ENCODE measurements around the gene FOXK1. TPM values are rescaled to one million over a fixed set of nuclear protein-coding genes. Genes with fewer than 3 reads are reported as not detected.

FOXK1 gene
- total RNA-seq, 1 donor from 2014 or later, result 41.7 TPM

DNA sequence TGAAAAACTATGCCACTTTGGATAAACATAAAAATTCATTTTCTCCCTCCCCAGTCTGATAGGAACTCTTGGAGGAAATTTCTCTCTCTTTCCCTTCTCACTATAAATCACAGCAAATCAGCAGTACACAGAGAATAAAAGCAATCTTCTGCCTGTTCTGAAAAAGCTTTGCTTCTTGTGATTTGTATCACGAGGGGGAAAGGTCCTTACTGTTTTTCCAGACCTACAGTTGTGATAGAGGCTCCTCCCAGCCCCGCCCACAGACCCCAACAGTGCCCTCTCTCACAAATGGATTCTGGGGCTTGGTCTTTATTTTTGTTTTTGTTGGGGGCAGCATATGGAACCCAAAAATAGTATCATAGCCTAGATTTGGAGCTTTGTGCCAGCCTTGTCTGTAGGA is 12.2 kb downstream of the FOXK1 start:
- Mint-ChIP-seq H3K4me3 (ENCODE audit: unreplicated experiment) (no peak overlapping the region), H3K27ac (ENCODE audit: unreplicated experiment) (no peak overlapping the region), H3K27me3 (ENCODE audit: unreplicated experiment) (no peaks in the 10 kb centered on the region), H3K36me3 (ENCODE audit: unreplicated experiment) (no peaks in the 10 kb centered on the region), H3K4me1 (ENCODE audit: low read depth, unreplicated experiment) (peaks cover 17% of the 10 kb centered on the region), H3K9me3 (ENCODE audit: unreplicated experiment) (peaks cover 3% of the 10 kb centered on the region)
- TF ChIP-seq, protein P1, sequence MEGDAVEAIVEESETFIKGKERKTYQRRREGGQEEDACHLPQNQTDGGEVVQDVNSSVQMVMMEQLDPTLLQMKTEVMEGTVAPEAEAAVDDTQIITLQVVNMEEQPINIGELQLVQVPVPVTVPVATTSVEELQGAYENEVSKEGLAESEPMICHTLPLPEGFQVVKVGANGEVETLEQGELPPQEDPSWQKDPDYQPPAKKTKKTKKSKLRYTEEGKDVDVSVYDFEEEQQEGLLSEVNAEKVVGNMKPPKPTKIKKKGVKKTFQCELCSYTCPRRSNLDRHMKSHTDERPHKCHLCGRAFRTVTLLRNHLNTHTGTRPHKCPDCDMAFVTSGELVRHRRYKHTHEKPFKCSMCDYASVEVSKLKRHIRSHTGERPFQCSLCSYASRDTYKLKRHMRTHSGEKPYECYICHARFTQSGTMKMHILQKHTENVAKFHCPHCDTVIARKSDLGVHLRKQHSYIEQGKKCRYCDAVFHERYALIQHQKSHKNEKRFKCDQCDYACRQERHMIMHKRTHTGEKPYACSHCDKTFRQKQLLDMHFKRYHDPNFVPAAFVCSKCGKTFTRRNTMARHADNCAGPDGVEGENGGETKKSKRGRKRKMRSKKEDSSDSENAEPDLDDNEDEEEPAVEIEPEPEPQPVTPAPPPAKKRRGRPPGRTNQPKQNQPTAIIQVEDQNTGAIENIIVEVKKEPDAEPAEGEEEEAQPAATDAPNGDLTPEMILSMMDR (IDR thresholded peaks at IDR 0.05; ENCODE audit: partially characterized antibody, unreplicated experiment), result no peak
- no peak for DNase-seq

DNA sequence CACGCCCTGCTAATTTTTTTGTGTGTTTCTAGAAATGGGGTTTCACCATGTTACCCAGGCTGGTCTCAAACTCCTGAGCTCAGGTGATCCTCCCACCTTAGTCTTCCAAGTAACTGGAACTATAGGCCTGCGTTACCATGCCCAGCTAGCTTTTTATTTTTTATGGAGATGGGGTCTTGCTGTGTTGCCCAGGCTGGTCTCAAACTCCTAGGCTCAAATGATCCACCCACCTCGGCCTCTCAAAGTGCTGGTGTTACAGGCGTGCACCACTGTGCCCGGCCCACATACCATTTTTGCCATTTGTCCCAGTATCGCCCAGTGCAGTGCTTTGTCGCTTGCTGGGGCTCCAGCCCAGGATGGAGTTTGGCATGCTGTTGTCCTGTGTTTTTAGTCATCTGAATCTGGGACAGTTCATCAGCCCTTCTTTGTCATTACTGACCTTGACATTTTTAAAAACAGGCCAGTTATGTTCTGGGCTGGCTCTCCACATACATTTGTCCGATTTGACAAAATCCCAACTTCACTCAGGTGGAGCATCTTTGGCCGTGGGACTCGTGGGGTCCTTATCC is 16.7 kb downstream of the FOXK1 start:
- no peak for DNase-seq
- peaks cover 3% of the 10 kb centered on the region for H3K9me3 Mint-ChIP-seq (ENCODE audit: unreplicated experiment)
- TF ChIP-seq, protein P1 (IDR thresholded peaks at IDR 0.05; ENCODE audit: partially characterized antibody, unreplicated experiment), result no peak
- no peaks in the 10 kb centered on the region for H3K36me3 Mint-ChIP-seq (ENCODE audit: unreplicated experiment)
- no peak overlapping the region for H3K27ac Mint-ChIP-seq (ENCODE audit: unreplicated experiment)
- H3K4me1 Mint-ChIP-seq (ENCODE audit: low read depth, unreplicated experiment), result peaks cover 24% of the 10 kb centered on the region
- no peak overlapping the region for H3K4me3 Mint-ChIP-seq (ENCODE audit: unreplicated experiment)
- peaks cover 2% of the 10 kb centered on the region for H3K27me3 Mint-ChIP-seq (ENCODE audit: unreplicated experiment)

DNA sequence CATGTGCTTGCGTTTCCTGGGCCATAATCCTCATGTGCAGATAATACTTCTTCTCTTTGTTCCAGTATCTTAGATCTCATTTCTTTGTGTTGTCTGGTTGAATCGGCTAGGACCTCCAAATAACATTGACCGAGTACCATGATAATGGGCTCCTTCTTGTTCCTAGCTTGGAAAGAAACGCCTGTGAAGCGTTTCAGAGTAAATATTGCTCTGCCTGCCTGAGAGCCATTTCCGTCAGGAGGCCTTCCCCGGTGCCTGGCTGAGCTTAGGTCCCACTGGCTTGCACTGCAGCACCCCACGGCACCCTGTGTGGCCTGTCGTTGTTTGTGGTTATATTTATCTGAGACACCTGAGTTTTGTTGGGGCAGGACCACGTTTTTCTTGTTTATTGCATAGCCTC is 17.7 kb downstream of the FOXK1 start:
- Mint-ChIP-seq H3K27ac (ENCODE audit: unreplicated experiment) (no peak overlapping the region), H3K27me3 (ENCODE audit: unreplicated experiment) (peaks cover 2% of the 10 kb centered on the region)
- TF ChIP-seq, protein P1 (IDR thresholded peaks at IDR 0.05; ENCODE audit: partially characterized antibody, unreplicated experiment), result no peak

DNA sequence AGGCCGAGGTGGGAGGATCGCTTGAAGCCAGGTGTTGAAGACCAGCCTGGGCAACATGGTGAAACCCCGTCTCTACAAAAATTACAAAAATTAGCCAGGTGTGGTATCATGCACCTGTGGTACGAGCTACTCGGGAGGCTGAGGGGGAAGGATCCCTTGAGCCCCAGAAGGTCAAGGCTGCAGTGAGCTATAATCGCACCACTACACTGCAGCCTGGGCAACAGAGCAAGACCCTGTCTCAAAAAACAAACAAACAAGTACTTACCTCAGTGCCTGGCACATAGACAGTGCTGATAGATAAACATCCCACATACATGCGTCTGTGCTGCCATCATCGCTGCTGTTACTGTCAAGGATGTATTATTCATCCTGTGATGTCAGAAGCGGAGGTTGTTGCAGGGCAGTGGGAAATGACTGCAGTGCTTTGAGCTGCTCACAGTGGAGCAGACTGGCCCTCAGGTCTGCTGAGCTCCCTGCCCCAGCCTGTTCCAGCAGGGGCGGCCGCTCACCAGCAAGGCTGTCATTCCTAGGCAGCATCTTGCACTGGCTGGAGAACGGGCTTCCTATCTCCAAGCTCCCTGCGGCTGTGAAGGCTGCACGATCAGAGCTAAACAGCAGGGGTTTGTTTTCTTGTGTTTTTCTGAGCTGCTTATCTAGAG is 18.6 kb downstream of the FOXK1 start:
- H3K36me3 Mint-ChIP-seq (ENCODE audit: unreplicated experiment), result no peaks in the 10 kb centered on the region
- peaks cover 4% of the 10 kb centered on the region for H3K9me3 Mint-ChIP-seq (ENCODE audit: unreplicated experiment)
- peak overlapping the region; percentile 22 for H3K27ac Mint-ChIP-seq (ENCODE audit: unreplicated experiment)
- H3K27me3 Mint-ChIP-seq (ENCODE audit: unreplicated experiment), result peaks cover 2% of the 10 kb centered on the region
- TF ChIP-seq, protein P1 (IDR thresholded peaks at IDR 0.05; ENCODE audit: partially characterized antibody, unreplicated experiment), result no peak
- H3K4me1 Mint-ChIP-seq (ENCODE audit: low read depth, unreplicated experiment), result peaks cover 22% of the 10 kb centered on the region
- H3K4me3 Mint-ChIP-seq (ENCODE audit: unreplicated experiment), result no peak overlapping the region
- peak; percentile 34 for DNase-seq

More for the DNA sequence above, 17.7 kb downstream of the FOXK1 start:
- H3K9me3 Mint-ChIP-seq (ENCODE audit: unreplicated experiment), result peaks cover 3% of the 10 kb centered on the region
- no peak overlapping the region for H3K4me3 Mint-ChIP-seq (ENCODE audit: unreplicated experiment)
- H3K4me1 Mint-ChIP-seq (ENCODE audit: low read depth, unreplicated experiment), result peaks cover 20% of the 10 kb centered on the region
- no peaks in the 10 kb centered on the region for H3K36me3 Mint-ChIP-seq (ENCODE audit: unreplicated experiment)
- no peak for DNase-seq

DNA sequence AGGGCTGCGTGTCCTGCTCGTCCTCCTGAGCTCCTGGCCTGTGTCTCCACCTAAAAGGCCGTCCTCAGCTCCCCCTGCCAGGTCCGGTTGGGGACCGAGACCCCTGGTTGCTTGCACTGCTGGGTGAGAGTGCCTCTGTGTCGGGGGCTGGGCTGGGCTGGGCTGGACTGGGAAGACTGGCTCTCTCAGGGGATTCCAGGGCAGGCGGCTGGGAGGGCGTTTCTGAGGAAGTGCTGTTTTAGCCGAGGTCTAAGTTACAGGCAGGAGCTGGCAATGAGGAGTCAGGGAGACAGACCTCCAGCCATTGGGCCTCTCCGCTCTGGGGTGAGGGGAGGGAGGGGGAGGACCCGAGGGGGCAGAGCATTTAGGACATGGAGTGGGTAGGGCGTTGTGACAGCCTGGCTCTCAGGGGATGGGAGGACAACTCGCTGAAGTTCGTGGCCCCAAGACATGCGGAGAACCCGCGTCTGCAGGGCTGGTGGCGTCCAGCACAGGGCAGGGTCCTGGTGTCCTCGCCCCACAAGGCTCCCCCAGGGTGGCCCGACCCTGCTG is 20.9 kb downstream of the FOXK1 start:
- Mint-ChIP-seq H3K4me1 (ENCODE audit: low read depth, unreplicated experiment) (peaks cover 38% of the 10 kb centered on the region), H3K9me3 (ENCODE audit: unreplicated experiment) (peaks cover 3% of the 10 kb centered on the region), H3K27me3 (ENCODE audit: unreplicated experiment) (peaks cover 5% of the 10 kb centered on the region), H3K27ac (ENCODE audit: unreplicated experiment) (peak overlapping the region; percentile 94), H3K36me3 (ENCODE audit: unreplicated experiment) (no peaks in the 10 kb centered on the region), H3K4me3 (ENCODE audit: unreplicated experiment) (peak overlapping the region; percentile 74)
- peak; percentile 73 for DNase-seq
- TF ChIP-seq, protein P1 (IDR thresholded peaks at IDR 0.05; ENCODE audit: partially characterized antibody, unreplicated experiment), result no peak

Measured in glutamatergic neuron (in vitro differentiated cells).